HEK293 (cell line): Measurements from ENCODE around the gene CYP26B1.

Experiments
- CTCF ChIA-PET: fragments of 350-600 bp; formaldehyde crosslinking; extraction: SDS; loops from one replicate; lab custom pipeline; 2021; ENCODE audit warnings: antibody characterized with exemption; lab: Yijun Ruan, JAX
- POLR2A ChIA-PET: fragments of 300-600 bp; formaldehyde crosslinking; extraction: SDS; loops from one replicate; lab custom pipeline; 2020; ENCODE audit warnings: antibody characterized with exemption, inconsistent platforms; lab: Yijun Ruan, JAX
- H3K27ac ChIP-seq: fragments of 200-500 bp; sonication (Bioruptor generic); 2 replicates; pipeline ENCODE4 v1.5.1; 2014; ENCODE audit warnings: low read depth, low read length, control low read depth, inconsistent platforms; ENCODE audit errors: extremely low read depth
- H3K36me3 ChIP-seq, 2 experiments: fragments of 200-500 bp in 1 of 2; sonication (Bioruptor generic) in 1 of 2; 1 replicate in 1 of 2; 2 replicates in 1 of 2; pipeline ENCODE4 v1.5.1; 2014 to 2017; ENCODE audit warnings: inconsistent platforms in 2 of 2, low read length in 2 of 2; ENCODE audit not compliant: control insufficient read depth in 2 of 2, insufficient read depth in 1 of 2
- H3K4me1 ChIP-seq: fragments of 200-500 bp; sonication (Bioruptor generic); 2 replicates; pipeline ENCODE4 v1.5.1; 2014; ENCODE audit warnings: mild to moderate bottlenecking, low read length, inconsistent platforms; ENCODE audit not compliant: control insufficient read depth, insufficient read depth
- H3K4me3 ChIP-seq: 2 replicates; pipeline ENCODE4 v1.5.1; 2011; ENCODE audit warnings: low read depth, mild to moderate bottlenecking, control low read depth, low read length, moderate library complexity
- H3K9me3 ChIP-seq: fragments of 200-500 bp; sonication (Bioruptor generic); 2 replicates; pipeline ENCODE4 v1.5.1; 2014; ENCODE audit warnings: low read depth, low read length, inconsistent platforms; ENCODE audit not compliant: control insufficient read depth, insufficient read depth
- GLI2 ChIP-seq: fragments of 450-650 bp; formaldehyde crosslinking; IDR thresholded peaks from 2 replicates; pipeline ENCODE4; 2017; ENCODE audit warnings: missing biosample characterization, missing genetic modification characterization, low read depth, borderline replicate concordance
- GLI4 ChIP-seq: fragments of 450-650 bp; formaldehyde crosslinking; IDR thresholded peaks from 2 replicates; pipeline ENCODE4 v1.5.1; 2016; ENCODE audit warnings: missing biosample characterization, missing genetic modification characterization
- KLF8 ChIP-seq: fragments of 450-650 bp; formaldehyde crosslinking; IDR thresholded peaks from 2 replicates; pipeline ENCODE4 v1.5.1; 2016; ENCODE audit warnings: missing biosample characterization, missing genetic modification characterization
- PRDM1 ChIP-seq: fragments of 450-650 bp; formaldehyde crosslinking; IDR thresholded peaks from 2 replicates; pipeline ENCODE4; 2016; ENCODE audit warnings: missing biosample characterization, missing genetic modification characterization
- ZNF121 ChIP-seq: fragments of 450-650 bp; formaldehyde crosslinking; IDR thresholded peaks from 2 replicates; pipeline ENCODE4 v1.5.1; 2016; ENCODE audit warnings: missing biosample characterization, missing genetic modification characterization
- ZNF138 ChIP-seq: fragments of 450-650 bp; formaldehyde crosslinking; IDR thresholded peaks from 2 replicates; pipeline ENCODE4 v1.5.1; 2016; ENCODE audit warnings: missing biosample characterization, missing genetic modification characterization, borderline replicate concordance
- ZNF23 ChIP-seq: fragments of 450-650 bp; formaldehyde crosslinking; IDR thresholded peaks from 2 replicates; pipeline ENCODE4 v1.5.1; 2016; ENCODE audit warnings: missing biosample characterization, missing genetic modification characterization, borderline replicate concordance
- ZNF488 ChIP-seq: fragments of 450-650 bp; formaldehyde crosslinking; IDR thresholded peaks from 2 replicates; pipeline ENCODE4 v1.5.1; 2016; ENCODE audit warnings: missing biosample characterization, missing genetic modification characterization
- ZNF664 ChIP-seq: fragments of 450-650 bp; formaldehyde crosslinking; IDR thresholded peaks from 2 replicates; pipeline ENCODE4 v1.5.1; 2016; ENCODE audit warnings: missing biosample characterization, missing genetic modification characterization
- ZNF692 ChIP-seq: fragments of 450-650 bp; formaldehyde crosslinking; IDR thresholded peaks from 2 replicates; pipeline ENCODE4 v1.5.1; 2016; ENCODE audit warnings: missing biosample characterization, missing genetic modification characterization
- ZNF830 ChIP-seq: fragments of 450-650 bp; IDR thresholded peaks from 2 replicates; pipeline ENCODE4 v1.5.0; 2018; ENCODE audit warnings: missing biosample characterization, missing genetic modification characterization, low read depth, mild to moderate bottlenecking, moderate library complexity
- ZNF843 ChIP-seq: fragments of 450-650 bp; formaldehyde crosslinking; IDR thresholded peaks from 2 replicates; pipeline ENCODE4 v1.5.1; 2016; ENCODE audit warnings: missing biosample characterization, missing genetic modification characterization
- TF ChIP-seq, protein P1 (sequence below): fragments of 450-650 bp; formaldehyde crosslinking; IDR thresholded peaks from 2 replicates; pipeline ENCODE4 v1.5.1; 2016; ENCODE audit warnings: missing biosample characterization, missing genetic modification characterization
- TF ChIP-seq, protein P2 (sequence below): fragments of 450-650 bp; formaldehyde crosslinking; IDR thresholded peaks from 2 replicates; pipeline ENCODE4 v1.5.1; 2016; ENCODE audit warnings: missing biosample characterization, missing genetic modification characterization
- TF ChIP-seq, protein P3 (sequence below): fragments of 450-650 bp; formaldehyde crosslinking; conservative IDR thresholded peaks from 2 replicates; pipeline ENCODE4 v1.5.1; 2016; ENCODE audit warnings: low read depth, missing biosample characterization, missing genetic modification characterization
- TF ChIP-seq, protein P4 (sequence below): fragments of 450-650 bp; formaldehyde crosslinking; IDR thresholded peaks from 2 replicates; pipeline ENCODE4 v1.5.1; 2016; ENCODE audit warnings: missing biosample characterization, missing genetic modification characterization
- TF ChIP-seq, protein P5 (sequence below): fragments of 450-650 bp; formaldehyde crosslinking; IDR thresholded peaks from 2 replicates; pipeline ENCODE4 v1.5.1; 2016; ENCODE audit warnings: missing biosample characterization, missing genetic modification characterization, borderline replicate concordance

CYP26B1 gene

GRCh38 chr2:72083751-72084583, 63.7 kb downstream of the CYP26B1 start:
- Histone ChIP-seq H3K27ac (no peak overlapping the region), H3K36me3 (no peaks in the 10 kb centered on the region), H3K4me3 (no peak overlapping the region), H3K4me1 (no peaks in the 10 kb centered on the region), H3K9me3 (no peaks in the 10 kb centered on the region)
- no peak for TF ChIP-seq ZNF121 (tag by site-specific recombination)
- TF ChIP-seq ZNF138 (tag by site-specific recombination) = no peak
- no peak for TF ChIP-seq ZNF843 (tag by site-specific recombination)
- TF ChIP-seq, protein P1, sequence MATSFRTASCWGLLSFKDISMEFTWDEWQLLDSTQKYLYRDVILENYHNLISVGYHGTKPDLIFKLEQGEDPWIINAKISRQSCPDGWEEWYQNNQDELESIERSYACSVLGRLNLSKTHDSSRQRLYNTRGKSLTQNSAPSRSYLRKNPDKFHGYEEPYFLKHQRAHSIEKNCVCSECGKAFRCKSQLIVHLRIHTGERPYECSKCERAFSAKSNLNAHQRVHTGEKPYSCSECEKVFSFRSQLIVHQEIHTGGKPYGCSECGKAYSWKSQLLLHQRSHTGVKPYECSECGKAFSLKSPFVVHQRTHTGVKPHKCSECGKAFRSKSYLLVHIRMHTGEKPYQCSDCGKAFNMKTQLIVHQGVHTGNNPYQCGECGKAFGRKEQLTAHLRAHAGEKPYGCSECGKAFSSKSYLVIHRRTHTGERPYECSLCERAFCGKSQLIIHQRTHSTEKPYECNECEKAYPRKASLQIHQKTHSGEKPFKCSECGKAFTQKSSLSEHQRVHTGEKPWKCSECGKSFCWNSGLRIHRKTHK (tag by site-specific recombination) = no peak
- no peak for TF ChIP-seq GLI4 (tag by site-specific recombination)
- no peak for TF ChIP-seq ZNF692
- no peak for TF ChIP-seq ZNF23
- TF ChIP-seq, protein P2, sequence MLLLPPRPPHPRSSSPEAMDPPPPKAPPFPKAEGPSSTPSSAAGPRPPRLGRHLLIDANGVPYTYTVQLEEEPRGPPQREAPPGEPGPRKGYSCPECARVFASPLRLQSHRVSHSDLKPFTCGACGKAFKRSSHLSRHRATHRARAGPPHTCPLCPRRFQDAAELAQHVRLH (tag by site-specific recombination) = no peak
- no peak for TF ChIP-seq ZNF664 (tag by site-specific recombination)
- no peak for TF ChIP-seq KLF8 (tag by site-specific recombination)
- TF ChIP-seq PRDM1 (tag by site-specific recombination) = no peak
- TF ChIP-seq GLI2 = no peak
- TF ChIP-seq, protein P3, sequence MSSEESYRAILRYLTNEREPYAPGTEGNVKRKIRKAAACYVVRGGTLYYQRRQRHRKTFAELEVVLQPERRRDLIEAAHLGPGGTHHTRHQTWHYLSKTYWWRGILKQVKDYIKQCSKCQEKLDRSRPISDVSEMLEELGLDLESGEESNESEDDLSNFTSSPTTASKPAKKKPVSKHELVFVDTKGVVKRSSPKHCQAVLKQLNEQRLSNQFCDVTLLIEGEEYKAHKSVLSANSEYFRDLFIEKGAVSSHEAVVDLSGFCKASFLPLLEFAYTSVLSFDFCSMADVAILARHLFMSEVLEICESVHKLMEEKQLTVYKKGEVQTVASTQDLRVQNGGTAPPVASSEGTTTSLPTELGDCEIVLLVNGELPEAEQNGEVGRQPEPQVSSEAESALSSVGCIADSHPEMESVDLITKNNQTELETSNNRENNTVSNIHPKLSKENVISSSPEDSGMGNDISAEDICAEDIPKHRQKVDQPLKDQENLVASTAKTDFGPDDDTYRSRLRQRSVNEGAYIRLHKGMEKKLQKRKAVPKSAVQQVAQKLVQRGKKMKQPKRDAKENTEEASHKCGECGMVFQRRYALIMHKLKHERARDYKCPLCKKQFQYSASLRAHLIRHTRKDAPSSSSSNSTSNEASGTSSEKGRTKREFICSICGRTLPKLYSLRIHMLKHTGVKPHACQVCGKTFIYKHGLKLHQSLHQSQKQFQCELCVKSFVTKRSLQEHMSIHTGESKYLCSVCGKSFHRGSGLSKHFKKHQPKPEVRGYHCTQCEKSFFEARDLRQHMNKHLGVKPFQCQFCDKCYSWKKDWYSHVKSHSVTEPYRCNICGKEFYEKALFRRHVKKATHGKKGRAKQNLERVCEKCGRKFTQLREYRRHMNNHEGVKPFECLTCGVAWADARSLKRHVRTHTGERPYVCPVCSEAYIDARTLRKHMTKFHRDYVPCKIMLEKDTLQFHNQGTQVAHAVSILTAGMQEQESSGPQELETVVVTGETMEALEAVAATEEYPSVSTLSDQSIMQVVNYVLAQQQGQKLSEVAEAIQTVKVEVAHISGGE (tag by site-specific recombination) = no peak
- no peak for TF ChIP-seq ZNF830
- TF ChIP-seq, protein P4, sequence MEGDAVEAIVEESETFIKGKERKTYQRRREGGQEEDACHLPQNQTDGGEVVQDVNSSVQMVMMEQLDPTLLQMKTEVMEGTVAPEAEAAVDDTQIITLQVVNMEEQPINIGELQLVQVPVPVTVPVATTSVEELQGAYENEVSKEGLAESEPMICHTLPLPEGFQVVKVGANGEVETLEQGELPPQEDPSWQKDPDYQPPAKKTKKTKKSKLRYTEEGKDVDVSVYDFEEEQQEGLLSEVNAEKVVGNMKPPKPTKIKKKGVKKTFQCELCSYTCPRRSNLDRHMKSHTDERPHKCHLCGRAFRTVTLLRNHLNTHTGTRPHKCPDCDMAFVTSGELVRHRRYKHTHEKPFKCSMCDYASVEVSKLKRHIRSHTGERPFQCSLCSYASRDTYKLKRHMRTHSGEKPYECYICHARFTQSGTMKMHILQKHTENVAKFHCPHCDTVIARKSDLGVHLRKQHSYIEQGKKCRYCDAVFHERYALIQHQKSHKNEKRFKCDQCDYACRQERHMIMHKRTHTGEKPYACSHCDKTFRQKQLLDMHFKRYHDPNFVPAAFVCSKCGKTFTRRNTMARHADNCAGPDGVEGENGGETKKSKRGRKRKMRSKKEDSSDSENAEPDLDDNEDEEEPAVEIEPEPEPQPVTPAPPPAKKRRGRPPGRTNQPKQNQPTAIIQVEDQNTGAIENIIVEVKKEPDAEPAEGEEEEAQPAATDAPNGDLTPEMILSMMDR (tag by site-specific recombination) = no peak
- TF ChIP-seq, protein P5, sequence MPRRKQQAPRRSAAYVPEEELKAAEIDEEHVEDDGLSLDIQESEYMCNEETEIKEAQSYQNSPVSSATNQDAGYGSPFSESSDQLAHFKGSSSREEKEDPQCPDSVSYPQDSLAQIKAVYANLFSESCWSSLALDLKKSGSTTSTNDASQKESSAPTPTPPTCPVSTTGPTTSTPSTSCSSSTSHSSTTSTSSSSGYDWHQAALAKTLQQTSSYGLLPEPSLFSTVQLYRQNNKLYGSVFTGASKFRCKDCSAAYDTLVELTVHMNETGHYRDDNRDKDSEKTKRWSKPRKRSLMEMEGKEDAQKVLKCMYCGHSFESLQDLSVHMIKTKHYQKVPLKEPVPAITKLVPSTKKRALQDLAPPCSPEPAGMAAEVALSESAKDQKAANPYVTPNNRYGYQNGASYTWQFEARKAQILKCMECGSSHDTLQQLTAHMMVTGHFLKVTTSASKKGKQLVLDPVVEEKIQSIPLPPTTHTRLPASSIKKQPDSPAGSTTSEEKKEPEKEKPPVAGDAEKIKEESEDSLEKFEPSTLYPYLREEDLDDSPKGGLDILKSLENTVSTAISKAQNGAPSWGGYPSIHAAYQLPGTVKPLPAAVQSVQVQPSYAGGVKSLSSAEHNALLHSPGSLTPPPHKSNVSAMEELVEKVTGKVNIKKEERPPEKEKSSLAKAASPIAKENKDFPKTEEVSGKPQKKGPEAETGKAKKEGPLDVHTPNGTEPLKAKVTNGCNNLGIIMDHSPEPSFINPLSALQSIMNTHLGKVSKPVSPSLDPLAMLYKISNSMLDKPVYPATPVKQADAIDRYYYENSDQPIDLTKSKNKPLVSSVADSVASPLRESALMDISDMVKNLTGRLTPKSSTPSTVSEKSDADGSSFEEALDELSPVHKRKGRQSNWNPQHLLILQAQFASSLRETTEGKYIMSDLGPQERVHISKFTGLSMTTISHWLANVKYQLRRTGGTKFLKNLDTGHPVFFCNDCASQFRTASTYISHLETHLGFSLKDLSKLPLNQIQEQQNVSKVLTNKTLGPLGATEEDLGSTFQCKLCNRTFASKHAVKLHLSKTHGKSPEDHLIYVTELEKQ (tag by site-specific recombination) = no peak
- no peak for TF ChIP-seq ZNF488 (tag by site-specific recombination)
- POLR2A ChIA-PET = no interaction called here
- CTCF ChIA-PET = interaction anchor here (0.6 kb wide), 1 partner anchor 133 kb away, joined by 3 read pairs; no protein-coding TSS in a partner anchor
